ENCODE measurements around the gene GRIFIN. TPM values are rescaled to one million over a fixed set of nuclear protein-coding genes. Genes with fewer than 3 reads are reported as not detected.

The GRIFIN gene
- total RNA-seq, 2 experiments from 2014 or later = not detected

DNA sequence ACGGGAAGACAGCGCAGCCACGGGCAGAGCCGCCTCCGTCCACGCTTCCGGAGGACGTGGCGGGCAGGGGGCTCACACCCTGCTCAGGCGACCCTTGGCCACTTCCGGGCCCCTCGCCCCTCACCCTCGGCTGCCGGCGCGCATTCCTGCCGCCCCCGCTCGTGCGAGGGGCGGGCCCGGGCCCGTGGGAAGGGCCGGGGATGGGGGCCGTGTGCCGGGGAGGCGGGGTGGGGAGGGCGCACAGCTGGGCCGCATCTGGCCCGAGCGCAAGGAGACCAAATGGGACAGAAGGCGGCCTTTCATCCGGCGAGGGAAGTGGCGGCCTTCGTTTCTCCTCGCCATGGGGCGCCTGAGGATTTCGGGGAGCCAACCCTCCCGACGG, 42.5 kb upstream of the GRIFIN start:
- Mint-ChIP-seq H3K9me3 (no peaks in the 10 kb centered on the region), H3K4me3 (peak overlapping the region; percentile 66), H3K27ac (peak overlapping the region; percentile 78), H3K4me1 (peaks cover 20% of the 10 kb centered on the region), H3K27me3 (no peaks in the 10 kb centered on the region), H3K36me3 (ENCODE audit: low read depth) (peaks cover 25% of the 10 kb centered on the region)
- ChIA-PET POLR2A (no interaction called here), CTCF (no interaction called here)
- DNase-seq = no peak

DNA sequence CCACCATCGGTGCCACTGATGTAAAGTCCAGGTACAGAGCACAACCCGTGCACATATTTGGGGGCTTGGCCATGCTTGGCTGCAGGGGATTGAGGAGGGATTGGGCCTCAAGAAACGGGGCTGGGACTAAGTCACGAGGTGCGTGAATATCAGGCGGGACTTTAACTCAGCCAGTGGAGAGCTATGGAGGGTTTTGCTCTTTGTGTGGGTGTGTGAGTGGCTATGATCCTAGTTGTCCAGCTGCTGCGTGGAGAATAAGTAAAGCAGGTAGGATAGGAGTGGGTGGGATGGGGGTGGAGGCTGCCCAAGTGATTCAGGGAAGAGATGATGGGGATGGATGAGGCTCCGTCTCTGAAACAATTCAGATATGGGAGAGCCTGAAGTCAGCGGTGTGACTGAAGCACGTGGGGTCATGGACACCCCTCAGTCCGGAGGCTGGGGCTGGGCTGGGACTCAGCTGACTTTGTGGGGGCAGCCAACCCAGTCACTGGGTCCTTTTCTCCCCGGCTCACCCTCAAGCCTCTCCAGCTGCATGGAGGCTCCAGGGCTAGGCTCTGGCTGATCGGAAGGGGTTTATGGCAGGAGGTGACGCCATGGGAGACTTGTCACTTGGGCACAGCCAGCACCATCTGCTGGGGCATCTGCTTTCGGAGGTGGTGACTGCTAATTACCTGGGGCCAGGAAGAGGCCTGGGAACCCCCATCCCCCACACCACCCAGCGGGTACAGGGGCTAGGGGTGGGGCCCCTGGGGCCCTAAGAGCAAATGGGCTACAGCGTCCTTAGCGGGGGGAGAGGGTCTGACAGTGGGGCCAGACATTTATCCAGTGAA, 41.7 kb upstream of the GRIFIN start:
- H3K9me3 Mint-ChIP-seq = no peaks in the 10 kb centered on the region
- DNase-seq = no peak
- H3K27me3 Mint-ChIP-seq = no peaks in the 10 kb centered on the region
- CTCF ChIA-PET = interaction anchor here (0.6 to 1.5 kb wide), 3 partner anchors 8 to 42 kb away, joined by 3 read pairs; no protein-coding TSS in a partner anchor
- peaks cover 21% of the 10 kb centered on the region for H3K36me3 Mint-ChIP-seq (ENCODE audit: low read depth)
- H3K27ac Mint-ChIP-seq = peak overlapping the region; percentile 71
- peak overlapping the region; percentile 35 for H3K4me3 Mint-ChIP-seq
- H3K4me1 Mint-ChIP-seq = peaks cover 21% of the 10 kb centered on the region
- POLR2A ChIA-PET = no interaction called here

DNA sequence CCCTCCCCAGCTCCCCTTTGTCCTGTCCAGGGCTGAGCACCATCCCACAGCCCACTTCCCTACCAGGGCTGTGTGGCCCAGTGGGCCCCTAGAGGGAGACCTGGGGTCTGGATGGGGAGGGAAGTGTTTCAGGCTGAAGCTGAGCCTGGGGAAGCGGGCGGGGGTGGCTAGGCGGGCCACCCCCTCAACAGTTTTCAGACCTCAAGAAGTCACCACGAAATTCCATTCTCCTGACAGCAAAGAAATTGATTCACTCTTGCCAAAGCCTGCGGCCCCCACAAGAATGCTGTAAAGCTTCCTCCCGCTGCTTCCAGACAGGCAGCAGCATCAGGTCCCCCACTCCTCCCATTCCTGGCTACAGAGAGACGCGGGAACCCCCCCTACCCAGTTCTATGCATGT, 40.8 kb upstream of the GRIFIN start:
- POLR2A ChIA-PET = no interaction called here
- H3K4me3 Mint-ChIP-seq = no peak overlapping the region
- no peak overlapping the region for H3K27ac Mint-ChIP-seq
- DNase-seq = no peak
- no peaks in the 10 kb centered on the region for H3K9me3 Mint-ChIP-seq
- H3K4me1 Mint-ChIP-seq = peaks cover 25% of the 10 kb centered on the region
- no peaks in the 10 kb centered on the region for H3K27me3 Mint-ChIP-seq
- H3K36me3 Mint-ChIP-seq (ENCODE audit: low read depth) = peaks cover 13% of the 10 kb centered on the region
- CTCF ChIA-PET = interaction anchor here (0.6 to 1.5 kb wide), 3 partner anchors 9 to 43 kb away, joined by 3 read pairs; no protein-coding TSS in a partner anchor

DNA sequence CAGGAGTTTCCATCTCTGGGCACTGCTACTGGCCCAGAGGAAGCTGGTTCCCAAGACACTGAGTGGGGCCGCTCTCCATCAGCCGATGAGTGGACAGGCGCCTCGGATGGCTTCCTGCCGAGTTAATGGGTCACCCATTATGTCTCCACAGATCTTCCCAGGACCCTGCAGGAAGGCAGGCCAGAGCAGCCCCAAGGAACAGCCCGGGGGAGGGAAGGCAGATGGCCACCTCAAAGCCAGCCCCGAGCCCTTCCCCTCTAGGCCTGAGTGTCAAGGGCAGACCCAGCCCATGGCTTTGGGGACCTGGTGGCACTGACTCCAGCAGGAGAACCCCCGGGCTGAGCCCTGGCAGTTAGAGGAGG, 40.0 kb upstream of the GRIFIN start:
- Mint-ChIP-seq H3K4me3 (no peak overlapping the region), H3K27ac (no peak overlapping the region), H3K9me3 (no peaks in the 10 kb centered on the region), H3K36me3 (ENCODE audit: low read depth) (peaks cover 6% of the 10 kb centered on the region), H3K4me1 (peaks cover 33% of the 10 kb centered on the region), H3K27me3 (no peaks in the 10 kb centered on the region)
- ChIA-PET POLR2A (no interaction called here), CTCF (interaction anchor here (1.4 kb wide), 1 partner anchor 203 kb away, joined by 3 read pairs; no protein-coding TSS in a partner anchor)
- no peak for DNase-seq

GRCh38 chr7:2515424-2516193, 39.4 kb upstream of the GRIFIN start:
- no peak for DNase-seq
- Mint-ChIP-seq H3K9me3 (no peaks in the 10 kb centered on the region), H3K4me3 (no peak overlapping the region), H3K4me1 (peaks cover 38% of the 10 kb centered on the region), H3K36me3 (ENCODE audit: low read depth) (peaks cover 3% of the 10 kb centered on the region), H3K27ac (no peak overlapping the region), H3K27me3 (no peaks in the 10 kb centered on the region)
- CTCF ChIA-PET = interaction anchor here (0.6 to 1.4 kb wide), 2 partner anchors 204 to 876 kb away, joined by 3 to 5 read pairs; no protein-coding TSS in a partner anchor
- POLR2A ChIA-PET = no interaction called here

- Mint-ChIP-seq H3K4me3 (no peak overlapping the region), H3K4me1 (peaks cover 47% of the 10 kb centered on the region), H3K9me3 (no peaks in the 10 kb centered on the region), H3K36me3 (ENCODE audit: low read depth) (no peaks in the 10 kb centered on the region), H3K27ac (no peak overlapping the region), H3K27me3 (no peaks in the 10 kb centered on the region)
- ChIA-PET POLR2A (no interaction called here), CTCF (interaction anchor here (0.6 to 1.4 kb wide), 2 partner anchors 204 to 875 kb away, joined by 3 to 5 read pairs; no protein-coding TSS in a partner anchor)
- no peak for DNase-seq
Measured at GRCh38 chr7:2514473-2515423, 38.5 kb upstream of the GRIFIN start.

DNA sequence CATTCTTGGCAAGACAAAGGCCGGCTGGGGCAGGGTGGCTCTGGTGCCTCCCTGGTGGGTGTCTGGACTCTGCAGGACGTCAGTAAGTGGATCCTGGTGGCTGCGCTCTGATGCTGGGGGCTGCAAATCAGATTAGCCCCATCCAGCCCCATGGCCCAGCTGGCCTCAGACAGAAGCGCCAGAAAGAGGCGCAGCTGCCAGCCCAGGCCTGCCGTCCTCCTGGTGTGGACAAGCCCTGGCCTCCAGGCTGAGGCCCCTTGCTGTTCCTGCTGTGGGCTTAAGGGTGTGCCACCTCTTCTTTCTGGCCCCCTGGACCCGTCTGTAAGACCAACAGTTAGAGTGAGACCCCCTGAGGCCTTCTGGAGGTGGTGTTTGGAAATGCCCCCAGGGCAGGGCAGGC, 37.5 kb upstream of the GRIFIN start:
- Mint-ChIP-seq H3K9me3 (no peaks in the 10 kb centered on the region), H3K27ac (no peak overlapping the region), H3K4me1 (peaks cover 54% of the 10 kb centered on the region), H3K36me3 (ENCODE audit: low read depth) (no peaks in the 10 kb centered on the region), H3K27me3 (no peaks in the 10 kb centered on the region), H3K4me3 (no peak overlapping the region)
- CTCF ChIA-PET = no interaction called here
- no peak for DNase-seq
- POLR2A ChIA-PET = no interaction called here

DNA sequence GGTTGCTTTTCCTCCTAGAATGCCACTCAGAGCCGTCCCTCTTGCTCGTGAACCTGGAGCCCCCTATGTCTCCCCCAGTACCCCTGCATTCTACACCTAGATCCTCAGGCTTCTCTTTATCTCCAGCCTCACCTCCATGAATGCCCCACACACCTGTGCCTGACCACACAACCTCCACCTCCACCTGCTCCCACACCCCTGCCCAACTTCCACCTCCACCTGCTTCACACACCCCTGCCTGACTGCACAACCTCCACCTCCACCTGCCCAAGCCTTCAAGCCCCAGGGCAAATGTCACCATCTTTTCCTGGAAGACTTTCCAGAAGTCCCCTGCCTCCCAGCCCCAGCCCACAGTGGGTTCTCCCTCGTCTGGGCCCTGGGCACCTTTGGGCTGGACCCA, 36.5 kb upstream of the GRIFIN start:
- Mint-ChIP-seq H3K36me3 (ENCODE audit: low read depth) (no peaks in the 10 kb centered on the region), H3K4me1 (peaks cover 55% of the 10 kb centered on the region), H3K27ac (peak overlapping the region; percentile 95), H3K4me3 (no peak overlapping the region), H3K27me3 (no peaks in the 10 kb centered on the region), H3K9me3 (no peaks in the 10 kb centered on the region)
- no peak for DNase-seq
- ChIA-PET CTCF (interaction anchor here (0.6 kb wide), 1 partner anchor 142 kb away, joined by 3 read pairs; no protein-coding TSS in a partner anchor), POLR2A (no interaction called here)

- DNase-seq = no peak
- Mint-ChIP-seq H3K27ac (peak overlapping the region; percentile 95), H3K4me3 (peak overlapping the region; percentile 66), H3K36me3 (ENCODE audit: low read depth) (no peaks in the 10 kb centered on the region), H3K9me3 (no peaks in the 10 kb centered on the region), H3K27me3 (no peaks in the 10 kb centered on the region), H3K4me1 (peaks cover 54% of the 10 kb centered on the region)
- POLR2A ChIA-PET = no interaction called here
- CTCF ChIA-PET = interaction anchor here (0.6 to 2.2 kb wide), 3 partner anchors 16 to 142 kb away, joined by 3 to 7 read pairs (median 3); no protein-coding TSS in a partner anchor
Measured at GRCh38 chr7:2512179-2512661, 36.0 kb upstream of the GRIFIN start.

GRCh38 chr7:2511769-2512168, 35.6 kb upstream of the GRIFIN start:
- Mint-ChIP-seq H3K27me3 (no peaks in the 10 kb centered on the region), H3K36me3 (ENCODE audit: low read depth) (no peaks in the 10 kb centered on the region), H3K4me1 (peaks cover 54% of the 10 kb centered on the region), H3K4me3 (peak overlapping the region; percentile 66), H3K9me3 (no peaks in the 10 kb centered on the region), H3K27ac (peak overlapping the region; percentile 95)
- CTCF ChIA-PET = interaction anchor here (0.6 to 2.8 kb wide), 7 partner anchors 10 to 143 kb away, joined by 3 to 8 read pairs (median 3); no protein-coding TSS in a partner anchor
- no peak for DNase-seq
- POLR2A ChIA-PET = interaction anchor here (1.3 kb wide), 1 partner anchor 8 kb away, joined by 3 read pairs; no protein-coding TSS in a partner anchor

- POLR2A ChIA-PET = interaction anchor here (1.3 kb wide), 1 partner anchor 9 kb away, joined by 3 read pairs; no protein-coding TSS in a partner anchor
- Mint-ChIP-seq H3K4me3 (peak overlapping the region; percentile 66), H3K9me3 (no peaks in the 10 kb centered on the region), H3K4me1 (peaks cover 57% of the 10 kb centered on the region), H3K27me3 (no peaks in the 10 kb centered on the region), H3K36me3 (ENCODE audit: low read depth) (no peaks in the 10 kb centered on the region), H3K27ac (peak overlapping the region; percentile 95)
- CTCF ChIA-PET = interaction anchor here (0.7 to 2.8 kb wide), 6 partner anchors 9 to 61 kb away, joined by 3 to 8 read pairs (median 3); no protein-coding TSS in a partner anchor
- peak; percentile 62 for DNase-seq
Measured at GRCh38 chr7:2510909-2511768, 34.9 kb upstream of the GRIFIN start.

Measured in activated CD4-positive, alpha-beta T cell treated with anti-CD3 and anti-CD28 coated beads, Interleukin-2, amount 10 ng/mL, durations not matched to agents 7 days and 5 days (primary cell).